Upper lobe of right lung (tissue), 1 donor: ENCODE measurements around the gene ELMOD3. TPM values are rescaled to one million over a fixed set of nuclear protein-coding genes. Genes with fewer than 3 reads are reported as not detected.

ENCODE experiments used
- ATAC-seq: fragments of 200-7000 bp; cut with Tn5 transposase; one replicate; pipeline ENCODE4 v1.9.1; 2020; ENCODE audit warnings: mild to moderate bottlenecking, moderate library complexity
- DNase-seq: peaks from one replicate; pipeline ENCODE4 v3.0.0-alpha.2; 2020
- H3K27ac ChIP-seq: fragments of 200-600 bp; one replicate; pipeline ENCODE4 v1.8.0; 2022
- H3K27me3 ChIP-seq: fragments of 200-600 bp; one replicate; pipeline ENCODE4 v1.8.0; 2022; ENCODE audit warnings: mild to moderate bottlenecking
- H3K36me3 ChIP-seq: fragments of 200-600 bp; one replicate; pipeline ENCODE4 v1.8.0; 2022
- H3K4me1 ChIP-seq: fragments of 200-600 bp; one replicate; pipeline ENCODE4 v1.8.0; 2022
- H3K4me3 ChIP-seq: fragments of 200-600 bp; one replicate; pipeline ENCODE4 v1.8.0; 2022; ENCODE audit warnings: mild to moderate bottlenecking
- H3K9me3 ChIP-seq: fragments of 200-600 bp; one replicate; pipeline ENCODE4 v1.8.0; 2022
- CTCF ChIP-seq: fragments of 200-600 bp; IDR thresholded peaks from one replicate; pipeline ENCODE4 v1.8.0; 2022; ENCODE audit warnings: antibody characterized with exemption
- intact Hi-C: fragments of 100-400 bp; cut with DNase I; formaldehyde crosslinking; loops from one replicate; pipeline ENCODE4 v1.11.0; 2022
- total RNA-seq: library from RNA; stranded (reverse); fragmentation: NEBNext Ultra II Directional; extraction: Animal tissue kit (Norgen Biotek cat#: 25700); gene quantifications from one replicate; pipeline ENCODE4 v1.2.1, GENCODE V29; 2021
- donor health status: DM: no; HTN: yes; CAD: no; lungs with severe emphysema.

ELMOD3 gene
- total RNA-seq, 1 donor from 2014 or later: 22.0 TPM

- ATAC-seq: no peak
- peaks cover 28% of the 10 kb centered on the region for H3K36me3 ChIP-seq
Measured at GRCh38 chr2:85398426-85399182, 44.0 kb downstream of the ELMOD3 start.

DNA sequence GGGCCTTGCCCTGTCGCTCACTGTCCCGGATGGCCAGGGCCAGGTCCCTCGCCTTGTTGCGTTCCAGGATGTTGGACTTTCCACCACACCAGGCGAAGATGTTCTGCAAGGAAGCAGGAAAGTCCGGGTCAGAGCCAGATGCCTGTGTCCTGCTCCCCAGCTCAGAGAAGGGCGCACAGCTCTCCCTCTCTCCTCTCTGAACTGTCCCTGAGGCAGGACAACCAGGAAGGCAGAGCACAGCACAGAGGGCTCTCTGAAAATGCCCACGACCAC is 44.5 kb downstream of the ELMOD3 start:
- Histone ChIP-seq H3K4me3 (no peak overlapping the region), H3K9me3 (peaks cover 6% of the 10 kb centered on the region), H3K27ac (no peak overlapping the region), H3K27me3 (no peaks in the 10 kb centered on the region), H3K4me1 (peaks cover 11% of the 10 kb centered on the region), H3K36me3 (peaks cover 27% of the 10 kb centered on the region)
- DNase-seq (peak; percentile 54), ATAC-seq (no peak)
- intact Hi-C loops: no loop called here
- TF ChIP-seq CTCF: no peak

More at GRCh38 chr2:85398426-85399182, 44.0 kb downstream of the ELMOD3 start:
- H3K27me3 ChIP-seq: no peaks in the 10 kb centered on the region
- no peak overlapping the region for H3K27ac ChIP-seq
- peaks cover 3% of the 10 kb centered on the region for H3K9me3 ChIP-seq
- DNase-seq: peak; percentile 58
- H3K4me3 ChIP-seq: no peak overlapping the region
- H3K4me1 ChIP-seq: peaks cover 11% of the 10 kb centered on the region
- TF ChIP-seq CTCF: no peak
- intact Hi-C loops: no loop called here

DNA sequence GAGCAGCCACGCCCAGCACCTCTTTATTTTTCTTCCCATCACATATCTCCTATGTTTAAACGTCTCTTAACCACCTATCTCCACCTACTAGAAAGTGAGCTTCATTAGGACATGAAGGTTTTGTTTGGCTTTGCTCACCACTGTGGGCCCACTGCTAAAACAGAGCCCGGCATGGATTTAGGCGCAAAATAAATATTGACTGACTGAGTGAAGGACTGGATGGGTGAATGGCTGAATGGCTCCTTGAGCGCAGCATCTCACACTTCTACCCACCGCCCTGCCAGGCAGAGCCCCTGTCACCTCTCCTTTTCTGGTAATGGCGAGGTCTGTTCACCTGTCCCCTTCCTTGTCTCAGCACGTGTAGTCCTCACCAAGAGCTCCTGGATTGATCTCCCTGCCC is 45.5 kb downstream of the ELMOD3 start:
- Histone ChIP-seq H3K4me3 (no peak overlapping the region), H3K9me3 (peaks cover 6% of the 10 kb centered on the region), H3K27ac (no peak overlapping the region), H3K4me1 (peaks cover 15% of the 10 kb centered on the region), H3K36me3 (peaks cover 18% of the 10 kb centered on the region), H3K27me3 (no peaks in the 10 kb centered on the region)
- TF ChIP-seq CTCF: no peak
- DNase-seq (peak; percentile 30), ATAC-seq (no peak)
- intact Hi-C loops: no loop called here

DNA sequence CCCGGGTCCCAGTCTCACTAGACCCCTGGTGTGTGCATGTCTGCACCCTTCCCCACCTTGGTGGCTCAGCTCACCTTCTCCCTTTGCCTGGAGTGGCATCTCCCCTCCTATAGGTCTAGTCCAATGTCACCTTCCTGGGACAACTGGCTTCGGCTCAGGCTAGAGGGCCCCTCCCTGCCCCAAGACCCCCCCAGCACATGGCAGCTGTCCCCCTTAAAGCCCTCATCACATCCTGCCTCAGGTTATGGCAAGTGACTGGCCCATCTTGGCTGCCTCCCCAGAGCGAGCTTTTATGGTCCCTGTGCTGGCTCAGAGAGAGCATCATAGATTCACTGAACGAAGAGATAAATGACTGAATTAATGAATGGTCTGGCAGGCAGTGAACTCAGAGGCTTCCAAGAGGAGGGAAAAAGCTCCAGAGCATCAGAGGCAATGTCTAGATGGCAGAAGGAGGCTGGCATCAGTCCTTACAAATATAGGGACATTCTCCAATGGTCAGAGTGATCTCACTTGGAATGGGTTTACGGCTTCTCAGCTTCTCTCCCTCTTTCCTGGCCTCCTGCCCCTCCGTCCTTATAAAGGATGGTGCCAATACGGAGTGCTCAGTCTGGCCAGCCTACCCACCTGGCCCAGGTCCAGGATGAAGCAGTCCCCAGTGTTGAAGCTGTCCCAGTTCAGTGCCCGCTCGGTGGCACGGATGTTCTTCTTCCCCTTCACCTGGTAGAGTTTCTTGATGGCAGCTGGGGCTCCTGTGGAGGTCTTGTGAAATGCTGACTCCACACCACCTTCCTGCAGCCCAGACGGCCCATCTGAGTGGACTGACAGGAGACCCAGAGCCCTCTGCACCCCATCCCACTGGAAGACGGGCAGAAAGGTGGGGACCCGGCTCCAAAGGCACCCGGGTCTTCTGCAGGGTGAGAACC is 46.2 kb downstream of the ELMOD3 start:
- H3K27ac ChIP-seq: no peak overlapping the region
- ATAC-seq (no peak), DNase-seq (peak; percentile 55)
- intact Hi-C loops: no loop called here
- H3K9me3 ChIP-seq: peaks cover 6% of the 10 kb centered on the region
- no peaks in the 10 kb centered on the region for H3K27me3 ChIP-seq
- H3K36me3 ChIP-seq: peaks cover 14% of the 10 kb centered on the region
- peaks cover 18% of the 10 kb centered on the region for H3K4me1 ChIP-seq
- TF ChIP-seq CTCF: no peak
- no peak overlapping the region for H3K4me3 ChIP-seq

- Histone ChIP-seq H3K27me3 (no peaks in the 10 kb centered on the region), H3K4me3 (no peak overlapping the region), H3K4me1 (peaks cover 19% of the 10 kb centered on the region), H3K9me3 (peaks cover 6% of the 10 kb centered on the region), H3K36me3 (peaks cover 14% of the 10 kb centered on the region), H3K27ac (no peak overlapping the region)
- no peak for ATAC-seq
- peak; percentile 49 for DNase-seq
- intact Hi-C loops: no loop called here
- TF ChIP-seq CTCF: no peak
Measured at GRCh38 chr2:85401464-85401805, 46.9 kb downstream of the ELMOD3 start.
